GM12878 (cell line): Measurements from ENCODE around the gene CYREN. TPM values are rescaled to one million over a fixed set of nuclear protein-coding genes. Genes with fewer than 3 reads are reported as not detected.

Experiments used
- BACH1 ChIP-seq: fragments of 450-650 bp; IDR thresholded peaks from 2 replicates; pipeline ENCODE4 v1.6.1; 2017; ENCODE audit warnings: mild to moderate bottlenecking, borderline replicate concordance
- CBFB ChIP-seq: IDR thresholded peaks from 2 replicates; pipeline ENCODE4 v1.6.1; 2016; ENCODE audit warnings: antibody characterized with exemption, low read depth
- CHD4 ChIP-seq: fragments of 200-600 bp; sonication (generic); IDR thresholded peaks from 2 replicates; pipeline ENCODE4 v1.6.1; 2016; ENCODE audit warnings: mild to moderate bottlenecking
- CTCF ChIP-seq, 3 experiments: IDR thresholded peaks in 2 of 3; conservative IDR thresholded peaks in 1 of 3; 2 replicates each; pipeline ENCODE4 v1.5.1; 2011; ENCODE audit warnings: low read depth in 3 of 3, low read length in 3 of 3, mild to moderate bottlenecking in 3 of 3, control low read depth in 2 of 3, moderate library complexity in 2 of 3, inconsistent platforms in 1 of 3, mixed read lengths in 1 of 3; ENCODE audit not compliant: control insufficient read depth in 2 of 3, insufficient read depth in 1 of 3; ENCODE audit errors: extremely low read depth in 1 of 3
- E4F1 ChIP-seq: fragments of 450-650 bp; IDR thresholded peaks from 2 replicates; pipeline ENCODE4 v1.6.1; 2018; ENCODE audit warnings: borderline replicate concordance, mild to moderate bottlenecking; ENCODE audit not compliant: partially characterized antibody
- FOXM1 ChIP-seq: IDR thresholded peaks from 2 replicates; pipeline ENCODE4 v1.6.1; 2012; ENCODE audit warnings: low read depth, mild to moderate bottlenecking, inconsistent platforms, low read length, moderate library complexity
- GABPA ChIP-seq: IDR thresholded peaks from 2 replicates; pipeline ENCODE4 v1.6.1; 2014; ENCODE audit warnings: antibody characterized with exemption, low read depth, mild to moderate bottlenecking, inconsistent platforms
- JUND ChIP-seq: IDR thresholded peaks from 2 replicates; pipeline ENCODE4 v1.6.1; 2012; ENCODE audit warnings: low read depth, mild to moderate bottlenecking, low read length, improper control_type of control experiment, moderate library complexity
- MTA2 ChIP-seq: fragments of 450-650 bp; IDR thresholded peaks from 2 replicates; pipeline ENCODE4 v1.6.1; 2016; ENCODE audit warnings: low read depth, mild to moderate bottlenecking, moderate library complexity
- NFXL1 ChIP-seq: fragments of 450-650 bp; IDR thresholded peaks from 2 replicates; pipeline ENCODE4 v1.6.1; 2017; ENCODE audit warnings: antibody characterized with exemption, mild to moderate bottlenecking, borderline replicate concordance
- POLR2A ChIP-seq: IDR thresholded peaks from 2 replicates; pipeline ENCODE4 v1.6.1; 2011; ENCODE audit warnings: low read depth, mild to moderate bottlenecking, low read length
- POLR2AphosphoS2 ChIP-seq: IDR thresholded peaks from 2 replicates; pipeline ENCODE4 v1.6.1; 2011; ENCODE audit warnings: low read depth, mild to moderate bottlenecking, low read length, improper control_type of control experiment, moderate library complexity
- RCOR1 ChIP-seq: conservative IDR thresholded peaks from 2 replicates; pipeline ENCODE4 v1.6.1; 2012; ENCODE audit warnings: low read depth, low read length, improper control_type of control experiment
- SMAD5 ChIP-seq: IDR thresholded peaks from 2 replicates; pipeline ENCODE4 v1.6.1; 2016; ENCODE audit warnings: antibody characterized with exemption, low read depth
- WRNIP1 ChIP-seq: IDR thresholded peaks from 2 replicates; pipeline ENCODE4 v1.6.1; 2011; ENCODE audit warnings: low read depth, low read length, improper control_type of control experiment, borderline replicate concordance
- ZNF274 ChIP-seq: IDR thresholded peaks from one replicate; pipeline ENCODE4 v1.8.0; 2011; ENCODE audit not compliant: insufficient read length, insufficient read depth
- ZSCAN29 ChIP-seq: fragments of 450-650 bp; IDR thresholded peaks from 2 replicates; pipeline ENCODE4 v1.6.1; 2017; ENCODE audit warnings: mild to moderate bottlenecking, moderate library complexity
- polyA plus RNA-seq, 11 experiments: library from polyadenylated mRNA; depleted of rRNA in 4 of 11; unstranded in 6 of 11; stranded (reverse) in 5 of 11; fragments of >200 nt; fragmentation: Nextera tagmentation in 4 of 11; fragmentation: Illumina TruSeq in 1 of 11; extraction: Ambion mirVana in 4 of 11; extraction: Trizol in 1 of 11; gene quantifications; 1 replicate in 1 of 11; 2 replicates in 10 of 11; pipeline versions ENCODE4 v1.2.1 to v1.2.3, GENCODE V29; 2011 to 2016; ENCODE audit warnings: inconsistent platforms in 2 of 11, missing spikeins in 2 of 11, low read depth in 1 of 11
- total RNA-seq, 4 experiments: library from RNA; depleted of rRNA in 3 of 4; stranded (reverse); fragments of >200 nt in 3 of 4; fragmentation: Illumina TruSeq in 1 of 4; extraction: Trizol in 1 of 4; gene quantifications; 2 replicates each; pipeline versions ENCODE4 v1.2.1 to v1.2.3, GENCODE V29; 2013 to 2021
- TF ChIP-seq, protein P1 (sequence below): fragments of 450-650 bp; IDR thresholded peaks from 2 replicates; pipeline ENCODE4 v1.6.1; 2017; ENCODE audit warnings: antibody characterized with exemption, mild to moderate bottlenecking, moderate library complexity
- TF ChIP-seq, protein P2 (sequence below): fragments of 450-650 bp; IDR thresholded peaks from 2 replicates; pipeline ENCODE4 v1.6.1; 2017; ENCODE audit warnings: mild to moderate bottlenecking, moderate library complexity

Gene CYREN
- total and polyA plus RNA-seq, 10 of the 15 experiments (the other 5 are each of a cell fraction or from before 2014, with no cell fraction given), result 8.7 to 64.3 (median 55.7) TPM

DNA sequence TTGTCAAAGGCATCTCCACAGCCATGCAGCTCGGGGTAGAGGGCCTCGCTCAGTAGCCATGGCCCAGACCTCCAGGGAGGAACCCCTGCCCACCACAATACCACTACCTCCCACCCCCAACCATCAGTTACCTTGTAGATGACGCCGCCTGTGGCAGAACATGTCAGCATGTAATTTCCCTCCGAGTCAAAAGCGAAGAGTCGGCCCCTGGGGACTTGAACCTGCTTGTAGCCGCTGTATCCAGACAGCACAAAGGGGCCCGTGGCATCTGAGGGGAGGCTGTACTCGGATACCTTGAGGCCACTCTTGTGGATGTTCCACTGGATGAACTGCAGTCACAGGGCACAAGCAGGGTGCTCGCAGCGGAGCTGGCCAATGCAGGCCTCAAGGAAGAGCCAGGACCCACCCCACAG, 16.3 kb upstream of the CYREN start (continued):
- no peak for TF ChIP-seq WRNIP1
- peak; percentile 88 for TF ChIP-seq CBFB
- no peak for TF ChIP-seq E4F1
- peak; percentile 65 for TF ChIP-seq POLR2A
- no peak for TF ChIP-seq NFXL1
- peak; percentile 94; the same call in 1 of the 2 replicates for TF ChIP-seq BACH1
- peak; percentile 49; the same call in 1 of the 2 replicates for TF ChIP-seq POLR2AphosphoS2
- TF ChIP-seq MTA2, result peak; percentile 95
- no peak for TF ChIP-seq RCOR1
- TF ChIP-seq ZSCAN29, result peak; percentile 75; the same call in 1 of the 2 replicates
- TF ChIP-seq, protein P1, sequence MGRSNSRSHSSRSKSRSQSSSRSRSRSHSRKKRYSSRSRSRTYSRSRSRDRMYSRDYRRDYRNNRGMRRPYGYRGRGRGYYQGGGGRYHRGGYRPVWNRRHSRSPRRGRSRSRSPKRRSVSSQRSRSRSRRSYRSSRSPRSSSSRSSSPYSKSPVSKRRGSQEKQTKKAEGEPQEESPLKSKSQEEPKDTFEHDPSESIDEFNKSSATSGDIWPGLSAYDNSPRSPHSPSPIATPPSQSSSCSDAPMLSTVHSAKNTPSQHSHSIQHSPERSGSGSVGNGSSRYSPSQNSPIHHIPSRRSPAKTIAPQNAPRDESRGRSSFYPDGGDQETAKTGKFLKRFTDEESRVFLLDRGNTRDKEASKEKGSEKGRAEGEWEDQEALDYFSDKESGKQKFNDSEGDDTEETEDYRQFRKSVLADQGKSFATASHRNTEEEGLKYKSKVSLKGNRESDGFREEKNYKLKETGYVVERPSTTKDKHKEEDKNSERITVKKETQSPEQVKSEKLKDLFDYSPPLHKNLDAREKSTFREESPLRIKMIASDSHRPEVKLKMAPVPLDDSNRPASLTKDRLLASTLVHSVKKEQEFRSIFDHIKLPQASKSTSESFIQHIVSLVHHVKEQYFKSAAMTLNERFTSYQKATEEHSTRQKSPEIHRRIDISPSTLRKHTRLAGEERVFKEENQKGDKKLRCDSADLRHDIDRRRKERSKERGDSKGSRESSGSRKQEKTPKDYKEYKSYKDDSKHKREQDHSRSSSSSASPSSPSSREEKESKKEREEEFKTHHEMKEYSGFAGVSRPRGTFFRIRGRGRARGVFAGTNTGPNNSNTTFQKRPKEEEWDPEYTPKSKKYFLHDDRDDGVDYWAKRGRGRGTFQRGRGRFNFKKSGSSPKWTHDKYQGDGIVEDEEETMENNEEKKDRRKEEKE, result no peak
- no peak for TF ChIP-seq SMAD5
- no peak for TF ChIP-seq ZNF274
- TF ChIP-seq JUND, result peak; percentile 93; the same call in 1 of the 2 replicates
- no peak for TF ChIP-seq GABPA
- TF ChIP-seq FOXM1, result peak; percentile 85; the same call in 1 of the 2 replicates
- TF ChIP-seq CHD4, result no peak
- TF ChIP-seq CTCF (IDR thresholded peaks at IDR 0.05 in 2 of 3, conservative IDR thresholded peaks at IDR 0.05 in 1 of 3; ENCODE audit: control insufficient read depth in 2 of 3, extremely low read depth in 1 of 3, insufficient read depth in 1 of 3, low read depth in 3 of 3, low read length in 3 of 3), result peak in 1 of 3 experiments; percentile 24; a peak in 1 of 6 replicates
- TF ChIP-seq, protein P2, sequence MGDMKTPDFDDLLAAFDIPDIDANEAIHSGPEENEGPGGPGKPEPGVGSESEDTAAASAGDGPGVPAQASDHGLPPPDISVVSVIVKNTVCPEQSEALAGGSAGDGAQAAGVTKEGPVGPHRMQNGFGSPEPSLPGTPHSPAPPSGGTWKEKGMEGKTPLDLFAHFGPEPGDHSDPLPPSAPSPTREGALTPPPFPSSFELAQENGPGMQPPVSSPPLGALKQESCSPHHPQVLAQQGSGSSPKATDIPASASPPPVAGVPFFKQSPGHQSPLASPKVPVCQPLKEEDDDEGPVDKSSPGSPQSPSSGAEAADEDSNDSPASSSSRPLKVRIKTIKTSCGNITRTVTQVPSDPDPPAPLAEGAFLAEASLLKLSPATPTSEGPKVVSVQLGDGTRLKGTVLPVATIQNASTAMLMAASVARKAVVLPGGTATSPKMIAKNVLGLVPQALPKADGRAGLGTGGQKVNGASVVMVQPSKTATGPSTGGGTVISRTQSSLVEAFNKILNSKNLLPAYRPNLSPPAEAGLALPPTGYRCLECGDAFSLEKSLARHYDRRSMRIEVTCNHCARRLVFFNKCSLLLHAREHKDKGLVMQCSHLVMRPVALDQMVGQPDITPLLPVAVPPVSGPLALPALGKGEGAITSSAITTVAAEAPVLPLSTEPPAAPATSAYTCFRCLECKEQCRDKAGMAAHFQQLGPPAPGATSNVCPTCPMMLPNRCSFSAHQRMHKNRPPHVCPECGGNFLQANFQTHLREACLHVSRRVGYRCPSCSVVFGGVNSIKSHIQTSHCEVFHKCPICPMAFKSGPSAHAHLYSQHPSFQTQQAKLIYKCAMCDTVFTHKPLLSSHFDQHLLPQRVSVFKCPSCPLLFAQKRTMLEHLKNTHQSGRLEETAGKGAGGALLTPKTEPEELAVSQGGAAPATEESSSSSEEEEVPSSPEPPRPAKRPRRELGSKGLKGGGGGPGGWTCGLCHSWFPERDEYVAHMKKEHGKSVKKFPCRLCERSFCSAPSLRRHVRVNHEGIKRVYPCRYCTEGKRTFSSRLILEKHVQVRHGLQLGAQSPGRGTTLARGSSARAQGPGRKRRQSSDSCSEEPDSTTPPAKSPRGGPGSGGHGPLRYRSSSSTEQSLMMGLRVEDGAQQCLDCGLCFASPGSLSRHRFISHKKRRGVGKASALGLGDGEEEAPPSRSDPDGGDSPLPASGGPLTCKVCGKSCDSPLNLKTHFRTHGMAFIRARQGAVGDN, result peak; percentile 76
